H1 (cell line): ENCODE results near the gene NMU. TPM values are rescaled to one million over a fixed set of nuclear protein-coding genes. Genes with fewer than 3 reads are reported as not detected.

Experiments
- CTCF ChIA-PET: fragments of 300-600 bp; sonication (Branson Sonifier 250); formaldehyde crosslinking; loops from one replicate; lab custom pipeline; 2021; ENCODE audit not compliant: partially characterized antibody; lab: Charles Lee
- POLR2A ChIA-PET: fragments of 300-600 bp; sonication (Branson Sonifier 250); formaldehyde crosslinking; loops from one replicate; lab custom pipeline; 2021; ENCODE audit warnings: inconsistent platforms; ENCODE audit not compliant: partially characterized antibody; lab: Charles Lee
- DNase-seq, 2 experiments: peaks; one replicate each; pipeline versions ENCODE4 v3.0.0 to v3.0.0-alpha.2; 2010 to 2022; ENCODE audit warnings: low spot score in 2 of 2, low read depth in 1 of 2, mixed read lengths in 1 of 2
- FAIRE-seq: peaks from 2 replicates; lab custom pipeline; 2011; peaks lifted over from hg19 to GRCh38; lab: Jason Lieb, UNC
- H2AFZ ChIP-seq: 2 replicates; pipeline ENCODE4 v1.8.1; 2012; ENCODE audit warnings: low read length, inconsistent platforms
- H2AK5ac ChIP-seq: 2 replicates; pipeline ENCODE4 v1.6.1; 2013; ENCODE audit warnings: low read depth, low read length
- H2BK120ac ChIP-seq: replicated peaks from 2 replicates; pipeline ENCODE3; 2013; ENCODE audit warnings: low read depth, low read length, inconsistent platforms
- H2BK12ac ChIP-seq: 2 replicates; pipeline ENCODE4 v1.6.1; 2013; ENCODE audit warnings: low read depth, low read length
- H2BK15ac ChIP-seq: 2 replicates; pipeline ENCODE4 v1.6.1; 2013; ENCODE audit warnings: low read length
- H2BK20ac ChIP-seq: 2 replicates; pipeline ENCODE4 v1.6.1; 2013; ENCODE audit warnings: low read length
- H2BK5ac ChIP-seq: 2 replicates; pipeline ENCODE4 v1.6.1; 2013; ENCODE audit warnings: low read depth, low read length
- H3K14ac ChIP-seq: 2 replicates; pipeline ENCODE4 v1.6.1; 2013; ENCODE audit warnings: inconsistent platforms; ENCODE audit not compliant: insufficient read length
- H3K18ac ChIP-seq: 2 replicates; pipeline ENCODE4 v1.6.1; 2013; ENCODE audit warnings: low read length; ENCODE audit errors: extremely low read depth
- H3K23ac ChIP-seq: 2 replicates; pipeline ENCODE4 v1.6.1; 2013; ENCODE audit warnings: inconsistent platforms; ENCODE audit not compliant: insufficient read length
- H3K23me2 ChIP-seq: 2 replicates; pipeline ENCODE4 v1.6.1; 2013; ENCODE audit warnings: low read depth, low read length
- H3K27ac ChIP-seq: 2 replicates; pipeline ENCODE4 v1.6.1; 2011; ENCODE audit warnings: low read depth, low read length, inconsistent platforms
- H3K27me3 ChIP-seq, 4 experiments: replicated peaks in 1 of 4; 1 replicate in 1 of 4; 2 replicates in 3 of 4; pipeline versions ENCODE4 v1.6.1 to v1.8.1; 2011 to 2013; ENCODE audit warnings: low read length in 3 of 4, mild to moderate bottlenecking in 3 of 4, inconsistent platforms in 2 of 4, mixed read lengths in 2 of 4, moderate library complexity in 1 of 4; ENCODE audit not compliant: control insufficient read depth in 3 of 4, insufficient read depth in 3 of 4; ENCODE audit errors: extremely low read depth in 1 of 4
- H3K36me3 ChIP-seq, 4 experiments: 2 replicates each; pipeline versions ENCODE4 v1.6.1 to v1.8.1; 2011 to 2013; ENCODE audit warnings: mild to moderate bottlenecking in 4 of 4, low read length in 3 of 4, moderate library complexity in 2 of 4, control low read depth in 1 of 4, inconsistent platforms in 1 of 4; ENCODE audit not compliant: insufficient read depth in 4 of 4, control insufficient read depth in 2 of 4
- H3K4ac ChIP-seq: replicated peaks from 2 replicates; pipeline ENCODE3; 2013; ENCODE audit warnings: low read length, low read depth, mixed read lengths, inconsistent platforms; ENCODE audit not compliant: insufficient read length
- H3K4me1 ChIP-seq, 4 experiments: replicated peaks in 1 of 4; 1 replicate in 1 of 4; 2 replicates in 3 of 4; pipeline versions ENCODE4 v1.6.1 to v1.8.1; 2011 to 2013; ENCODE audit warnings: low read length in 3 of 4, inconsistent platforms in 2 of 4, mixed read lengths in 1 of 4; ENCODE audit not compliant: insufficient read depth in 4 of 4, control insufficient read depth in 3 of 4
- H3K4me2 ChIP-seq, 2 experiments: 2 replicates each; pipeline versions ENCODE4 v1.6.1 to v1.8.1; 2011 to 2013; ENCODE audit warnings: low read depth in 2 of 2, low read length in 2 of 2, control low read depth in 1 of 2, inconsistent platforms in 1 of 2, mild to moderate bottlenecking in 1 of 2; ENCODE audit not compliant: insufficient read depth in 1 of 2
- H3K4me3 ChIP-seq, 4 experiments: fragments of 200-600, 300-600 bp in 1 of 4; sonication (generic), shearing (Covaris generic), sonication (Bioruptor Twin) in 1 of 4; 2 replicates each; pipeline versions ENCODE4 v1.5.1 to v1.8.1; 2011 to 2016; ENCODE audit warnings: low read length in 4 of 4, low read depth in 3 of 4, control low read depth in 2 of 4, inconsistent platforms in 2 of 4, mild to moderate bottlenecking in 2 of 4, mixed read lengths in 1 of 4, moderate library complexity in 1 of 4; ENCODE audit not compliant: insufficient read depth in 2 of 4; ENCODE audit errors: extremely low read depth in 1 of 4
- H3K56ac ChIP-seq: replicated peaks from 2 replicates; pipeline ENCODE3; 2013; ENCODE audit warnings: low read depth, mild to moderate bottlenecking, mixed read lengths, low read length, inconsistent platforms; ENCODE audit not compliant: insufficient read length
- H3K79me1 ChIP-seq: 2 replicates; pipeline ENCODE4 v1.6.1; 2013; ENCODE audit warnings: low read depth, low read length, control low read depth
- H3K79me2 ChIP-seq, 2 experiments: 2 replicates each; pipeline versions ENCODE4 v1.6.1 to v1.8.1; 2012 to 2013; ENCODE audit warnings: low read length in 2 of 2, mild to moderate bottlenecking in 2 of 2, inconsistent platforms in 1 of 2; ENCODE audit not compliant: insufficient read depth in 2 of 2, control insufficient read depth in 1 of 2
- H3K9ac ChIP-seq, 4 experiments: replicated peaks in 1 of 4; 1 replicate in 1 of 4; 2 replicates in 3 of 4; pipeline versions ENCODE4 v1.6.1 to v1.8.1; 2011 to 2013; ENCODE audit warnings: low read depth in 3 of 4, low read length in 3 of 4, control low read depth in 2 of 4, mild to moderate bottlenecking in 2 of 4, moderate library complexity in 2 of 4, inconsistent platforms in 1 of 4; ENCODE audit errors: extremely low read depth in 1 of 4
- H3K9me3 ChIP-seq, 2 experiments: 2 replicates each; pipeline versions ENCODE4 v1.6.1 to v1.8.1; 2012 to 2013; ENCODE audit warnings: mild to moderate bottlenecking in 2 of 2, moderate library complexity in 2 of 2, control low read depth in 1 of 2, inconsistent platforms in 1 of 2, low read depth in 1 of 2, low read length in 1 of 2, mixed read lengths in 1 of 2; ENCODE audit not compliant: insufficient read depth in 2 of 2
- H4K20me1 ChIP-seq, 2 experiments: replicated peaks in 1 of 2; 2 replicates each; pipeline versions ENCODE3 to v1.8.1; 2011 to 2013; ENCODE audit warnings: inconsistent platforms in 2 of 2, low read length in 2 of 2, mild to moderate bottlenecking in 1 of 2; ENCODE audit not compliant: insufficient read depth in 2 of 2, control insufficient read depth in 1 of 2
- H4K5ac ChIP-seq: 2 replicates; pipeline ENCODE4 v1.6.1; 2013; ENCODE audit warnings: low read length, low read depth, mixed read lengths, inconsistent platforms; ENCODE audit not compliant: insufficient read length
- H4K8ac ChIP-seq: 2 replicates; pipeline ENCODE4 v1.8.0; 2013; ENCODE audit warnings: mild to moderate bottlenecking, moderate library complexity, low read length, inconsistent platforms; ENCODE audit not compliant: insufficient read depth; ENCODE audit errors: extremely low read depth
- H4K91ac ChIP-seq: replicated peaks from 2 replicates; pipeline ENCODE3; 2013; ENCODE audit warnings: low read length, mixed read lengths, inconsistent platforms; ENCODE audit not compliant: insufficient read length
- EP300 ChIP-seq, 2 experiments: IDR thresholded peaks; 1 replicate in 1 of 2; 2 replicates in 1 of 2; pipeline ENCODE4 v1.6.1; 2011 to 2012; ENCODE audit warnings: low read depth in 2 of 2, low read length in 2 of 2, mild to moderate bottlenecking in 2 of 2, borderline replicate concordance in 1 of 2, inconsistent platforms in 1 of 2, moderate library complexity in 1 of 2
- KDM1A ChIP-seq: fragments of 200-600, 300-600 bp; sonication (generic); IDR thresholded peaks from 2 replicates; pipeline ENCODE4 v1.7.1; 2016; ENCODE audit warnings: mild to moderate bottlenecking, low read length, borderline replicate concordance
- WGBS, 2 experiments: shearing (Covaris generic) in 1 of 2; methylation state at CpG; one replicate each; pipeline versions ENCODE4 v1.1.6 to v1.1.7; 2013 to 2015; ENCODE audit warnings: low lambda C conversion rate in 2 of 2, mixed read lengths in 2 of 2, inconsistent platforms in 1 of 2, low coverage in 1 of 2, missing lambda C conversion rate in 1 of 2; ENCODE audit not compliant: insufficient replicate concordance in 2 of 2, insufficient coverage in 1 of 2, insufficient read length in 1 of 2; ENCODE audit errors: extremely low coverage in 1 of 2, missing lambda C conversion rate in 1 of 2; 5-methylcytosine and 5-hydroxymethylcytosine counted together
- polyA plus RNA-seq, 7 experiments: library from polyadenylated mRNA; depleted of rRNA in 3 of 7; stranded (reverse) in 5 of 7; unstranded in 2 of 7; fragments of >200 nt in 5 of 7; fragments of 200-250 nt in 2 of 7; gene quantifications; 1 replicate in 5 of 7; 2 replicates in 1 of 7; 4 replicates in 1 of 7; pipeline versions ENCODE4 v1.2.1 to v1.2.3, GENCODE V29; 2011 to 2013; ENCODE audit warnings: missing spikeins in 2 of 7, mixed read lengths in 2 of 7
- total RNA-seq: library from RNA; stranded (reverse); fragmentation: NEBNext Ultra II Directional; extraction: Animal tissue kit (Norgen Biotek cat#: 25700); gene quantifications from 2 replicates; pipeline ENCODE4 v1.2.1, GENCODE V29; 2021
- TF ChIP-seq, protein P1 (sequence below), 3 experiments: IDR thresholded peaks; 1 replicate in 2 of 3; 2 replicates in 1 of 3; pipeline versions ENCODE4 v1.5.1 to v1.6.1; 2011; ENCODE audit warnings: low read length in 3 of 3, mild to moderate bottlenecking in 3 of 3, inconsistent platforms in 2 of 3, low read depth in 1 of 3, moderate library complexity in 1 of 3; ENCODE audit not compliant: insufficient read depth in 1 of 3; ENCODE audit errors: control extremely low read depth in 1 of 3

Gene NMU
- total and polyA plus RNA-seq, 2 of the 8 experiments (the other 6 are each of a cell fraction or from before 2014, with no cell fraction given): 30.5 to 50.4 TPM

DNA sequence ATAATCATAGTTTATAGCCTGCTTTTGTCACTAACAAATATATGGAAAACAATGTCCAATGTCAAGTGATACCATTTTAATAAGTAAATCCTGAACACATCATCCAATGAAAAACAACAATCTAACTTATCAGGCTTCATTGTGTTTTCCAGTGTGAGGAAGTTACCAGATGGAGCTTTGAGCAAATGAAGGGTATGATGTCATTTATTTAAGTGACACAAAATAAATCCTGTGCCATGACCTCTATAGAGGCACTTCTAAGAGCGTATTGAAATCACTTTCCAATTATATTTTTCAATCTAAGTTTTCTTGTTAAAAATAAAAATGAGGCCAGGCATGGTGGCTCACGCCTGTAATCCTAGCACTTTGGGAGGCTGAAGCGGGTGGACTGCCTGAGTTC is 48.2 kb upstream of the NMU start:
- Histone ChIP-seq H4K5ac (no peak overlapping the region), H3K23me2 (no peaks in the 10 kb centered on the region), H4K8ac (no peak overlapping the region), H3K27me3 (no peaks in the 10 kb centered on the region), H3K56ac (no peak overlapping the region), H4K20me1 (no peaks in the 10 kb centered on the region), H3K23ac (no peak overlapping the region), H3K27ac (no peak overlapping the region), H4K91ac (no peak overlapping the region), H2BK120ac (no peak overlapping the region), H2AFZ (no peak overlapping the region), H3K4me3 (no peak overlapping the region), H2BK5ac (no peak overlapping the region), H3K4me2 (no peak overlapping the region), H3K36me3 (no peaks in the 10 kb centered on the region), H3K79me1 (no peaks in the 10 kb centered on the region), H3K9me3 (no peaks in the 10 kb centered on the region), H3K4ac (no peak overlapping the region), H2BK15ac (no peak overlapping the region), H2BK12ac (no peak overlapping the region), H3K18ac (no peak overlapping the region), H3K4me1 (peaks cover 0 to 2% (median 0%) of the 10 kb centered on the region in 4 experiments; a peak in 2 of 7 replicates), H2BK20ac (no peak overlapping the region), H2AK5ac (no peak overlapping the region), H3K79me2 (no peaks in the 10 kb centered on the region), H3K9ac (no peak overlapping the region), H3K14ac (no peak overlapping the region)
- ChIA-PET CTCF (no interaction called here), POLR2A (no interaction called here)
- 81% methylated on average over 3 of the region's 3 CpGs; no CpG with 5 or more reads in 1 of the 2 experiments for WGBS, 2 experiments
- FAIRE-seq (no peak), DNase-seq (no peak)
- TF ChIP-seq, protein P1, sequence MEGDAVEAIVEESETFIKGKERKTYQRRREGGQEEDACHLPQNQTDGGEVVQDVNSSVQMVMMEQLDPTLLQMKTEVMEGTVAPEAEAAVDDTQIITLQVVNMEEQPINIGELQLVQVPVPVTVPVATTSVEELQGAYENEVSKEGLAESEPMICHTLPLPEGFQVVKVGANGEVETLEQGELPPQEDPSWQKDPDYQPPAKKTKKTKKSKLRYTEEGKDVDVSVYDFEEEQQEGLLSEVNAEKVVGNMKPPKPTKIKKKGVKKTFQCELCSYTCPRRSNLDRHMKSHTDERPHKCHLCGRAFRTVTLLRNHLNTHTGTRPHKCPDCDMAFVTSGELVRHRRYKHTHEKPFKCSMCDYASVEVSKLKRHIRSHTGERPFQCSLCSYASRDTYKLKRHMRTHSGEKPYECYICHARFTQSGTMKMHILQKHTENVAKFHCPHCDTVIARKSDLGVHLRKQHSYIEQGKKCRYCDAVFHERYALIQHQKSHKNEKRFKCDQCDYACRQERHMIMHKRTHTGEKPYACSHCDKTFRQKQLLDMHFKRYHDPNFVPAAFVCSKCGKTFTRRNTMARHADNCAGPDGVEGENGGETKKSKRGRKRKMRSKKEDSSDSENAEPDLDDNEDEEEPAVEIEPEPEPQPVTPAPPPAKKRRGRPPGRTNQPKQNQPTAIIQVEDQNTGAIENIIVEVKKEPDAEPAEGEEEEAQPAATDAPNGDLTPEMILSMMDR (IDR thresholded peaks at IDR 0.05; ENCODE audit: control extremely low read depth in 1 of 3, insufficient read depth in 1 of 3, low read depth in 1 of 3, low read length in 3 of 3): no peak
- no peak for TF ChIP-seq KDM1A
- TF ChIP-seq EP300 (IDR thresholded peaks at IDR 0.05; ENCODE audit: borderline replicate concordance in 1 of 2, low read depth in 2 of 2, low read length in 2 of 2): no peak
